ENCODE results near the gene ACSBG1.
A peak's percentile ranks its signal among the peaks of the same experiment; 100 is the strongest.

ACSBG1 gene

DNA sequence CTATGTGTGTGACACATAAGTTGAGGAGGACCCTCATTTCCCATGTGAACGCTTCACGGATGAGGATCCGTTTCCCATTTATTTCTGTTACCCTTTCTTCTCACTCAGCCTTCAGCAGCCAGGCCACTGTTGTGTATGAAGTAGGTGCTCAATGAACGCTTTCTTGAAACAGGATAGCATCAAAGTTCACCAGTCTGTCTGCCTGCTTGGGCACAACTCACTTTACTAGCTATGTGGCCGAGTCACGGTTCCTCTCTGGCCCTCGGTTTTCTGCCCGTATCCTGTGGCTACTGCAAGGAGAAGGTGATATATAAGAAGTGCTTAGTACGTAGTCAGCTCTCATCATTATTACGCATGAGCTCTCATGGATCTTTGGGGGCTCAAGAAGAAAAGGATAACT is 22.4 kb downstream of the ACSBG1 start:
- DNase-seq (ENCODE audit: low read depth), result no peak
- no peak overlapping the region for H3K4me3 ChIP-seq (ENCODE audit: low read length)
- TF ChIP-seq, protein P1, sequence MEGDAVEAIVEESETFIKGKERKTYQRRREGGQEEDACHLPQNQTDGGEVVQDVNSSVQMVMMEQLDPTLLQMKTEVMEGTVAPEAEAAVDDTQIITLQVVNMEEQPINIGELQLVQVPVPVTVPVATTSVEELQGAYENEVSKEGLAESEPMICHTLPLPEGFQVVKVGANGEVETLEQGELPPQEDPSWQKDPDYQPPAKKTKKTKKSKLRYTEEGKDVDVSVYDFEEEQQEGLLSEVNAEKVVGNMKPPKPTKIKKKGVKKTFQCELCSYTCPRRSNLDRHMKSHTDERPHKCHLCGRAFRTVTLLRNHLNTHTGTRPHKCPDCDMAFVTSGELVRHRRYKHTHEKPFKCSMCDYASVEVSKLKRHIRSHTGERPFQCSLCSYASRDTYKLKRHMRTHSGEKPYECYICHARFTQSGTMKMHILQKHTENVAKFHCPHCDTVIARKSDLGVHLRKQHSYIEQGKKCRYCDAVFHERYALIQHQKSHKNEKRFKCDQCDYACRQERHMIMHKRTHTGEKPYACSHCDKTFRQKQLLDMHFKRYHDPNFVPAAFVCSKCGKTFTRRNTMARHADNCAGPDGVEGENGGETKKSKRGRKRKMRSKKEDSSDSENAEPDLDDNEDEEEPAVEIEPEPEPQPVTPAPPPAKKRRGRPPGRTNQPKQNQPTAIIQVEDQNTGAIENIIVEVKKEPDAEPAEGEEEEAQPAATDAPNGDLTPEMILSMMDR (IDR thresholded peaks at IDR 0.05; ENCODE audit: insufficient read depth, low read depth, low read length, missing control alignments), result no peak

DNA sequence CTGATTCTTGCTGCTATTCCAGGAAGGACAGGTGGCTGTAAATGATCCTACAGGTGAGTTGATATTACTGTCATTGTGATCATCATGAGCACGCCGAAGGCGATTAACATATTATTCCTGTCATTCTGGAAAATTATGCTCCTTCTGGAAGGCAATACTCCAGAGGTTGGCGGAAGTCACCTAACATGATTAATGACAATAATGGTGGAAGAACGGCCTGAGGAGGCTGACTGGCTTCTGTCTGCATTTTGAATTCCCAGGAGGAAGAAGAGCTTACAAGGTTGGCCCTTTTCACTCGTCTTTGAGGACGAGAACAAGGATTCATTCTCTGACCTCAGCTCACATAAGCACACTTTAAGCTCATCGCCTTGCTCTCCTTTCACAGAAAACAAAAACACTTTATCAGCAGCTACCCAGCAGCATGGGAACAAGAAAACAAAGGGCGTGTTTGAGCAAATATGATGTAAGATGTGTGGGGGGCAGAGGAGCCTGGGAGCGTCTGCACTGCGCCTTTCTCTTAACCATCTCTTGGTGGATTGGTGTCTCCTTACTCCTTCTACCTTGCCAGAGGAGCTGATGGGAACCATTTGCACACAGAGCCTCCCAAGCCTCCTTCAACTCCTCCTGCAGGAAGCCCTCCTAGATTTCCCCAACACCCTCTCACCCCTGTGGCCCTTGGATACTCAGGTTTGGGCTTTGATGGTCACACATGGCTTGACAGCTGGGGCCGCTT is 23.0 kb downstream of the ACSBG1 start:
- TF ChIP-seq, protein P1 (IDR thresholded peaks at IDR 0.05; ENCODE audit: insufficient read depth, low read depth, low read length, missing control alignments), result no peak
- no peak for DNase-seq (ENCODE audit: low read depth)
- H3K4me3 ChIP-seq (ENCODE audit: low read length), result no peak overlapping the region

DNA sequence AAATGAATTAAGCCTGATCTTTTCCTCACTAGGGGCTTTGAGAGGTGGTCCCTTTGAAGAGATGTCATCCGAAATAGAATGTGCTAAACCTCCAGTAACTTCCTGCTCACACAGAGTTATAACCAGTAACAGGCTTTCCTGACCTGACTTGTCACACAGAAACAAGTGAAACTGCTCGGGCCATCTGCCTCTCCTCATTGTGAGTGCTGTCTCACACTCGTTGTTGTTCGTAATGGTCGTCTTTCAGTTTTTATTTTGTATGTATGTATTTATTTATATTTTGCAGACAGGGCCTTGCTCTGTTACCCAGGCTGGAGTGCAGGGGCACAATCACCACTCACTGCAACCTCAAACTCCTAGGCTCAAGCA is 24.0 kb downstream of the ACSBG1 start:
- H3K4me3 ChIP-seq (ENCODE audit: low read length), result no peak overlapping the region
- DNase-seq (ENCODE audit: low read depth), result no peak
- TF ChIP-seq, protein P1 (IDR thresholded peaks at IDR 0.05; ENCODE audit: insufficient read depth, low read depth, low read length, missing control alignments), result no peak

DNA sequence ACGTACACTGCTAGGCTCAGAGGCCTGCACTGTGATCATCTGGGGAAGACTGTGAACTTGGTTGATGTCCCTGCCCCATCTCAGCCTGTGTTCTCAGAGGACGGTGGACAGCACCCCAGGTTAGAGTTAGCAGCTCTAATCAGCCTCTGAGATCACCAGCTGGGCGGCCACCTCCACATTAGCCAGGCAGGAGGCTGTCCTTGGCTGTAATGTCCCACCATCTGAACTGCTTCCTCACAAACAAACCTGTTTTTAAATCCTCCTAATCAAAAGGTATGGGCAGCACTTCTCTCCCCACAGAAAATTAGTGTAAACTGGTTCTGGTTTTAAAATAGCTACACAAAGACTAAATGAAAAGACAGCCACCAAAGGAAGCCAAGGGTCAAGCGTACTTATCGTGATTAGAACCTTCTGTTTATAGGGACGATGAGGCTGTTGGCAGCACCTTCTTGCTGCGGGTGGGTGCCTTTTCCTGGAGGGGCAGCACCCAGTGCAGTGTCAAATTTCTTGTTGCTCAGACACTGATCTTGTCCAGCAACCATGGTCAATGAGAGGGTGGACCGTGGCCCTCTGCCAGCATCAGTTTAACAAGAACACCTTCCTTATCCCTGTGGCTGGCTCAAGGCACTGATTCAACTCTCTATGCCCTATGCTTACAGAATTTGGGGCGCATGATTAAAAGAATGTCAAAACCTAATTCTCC is 24.6 kb downstream of the ACSBG1 start:
- no peak overlapping the region for H3K4me3 ChIP-seq (ENCODE audit: low read length)
- TF ChIP-seq, protein P1 (IDR thresholded peaks at IDR 0.05; ENCODE audit: insufficient read depth, low read depth, low read length, missing control alignments), result no peak
- no peak for DNase-seq (ENCODE audit: low read depth)

DNA sequence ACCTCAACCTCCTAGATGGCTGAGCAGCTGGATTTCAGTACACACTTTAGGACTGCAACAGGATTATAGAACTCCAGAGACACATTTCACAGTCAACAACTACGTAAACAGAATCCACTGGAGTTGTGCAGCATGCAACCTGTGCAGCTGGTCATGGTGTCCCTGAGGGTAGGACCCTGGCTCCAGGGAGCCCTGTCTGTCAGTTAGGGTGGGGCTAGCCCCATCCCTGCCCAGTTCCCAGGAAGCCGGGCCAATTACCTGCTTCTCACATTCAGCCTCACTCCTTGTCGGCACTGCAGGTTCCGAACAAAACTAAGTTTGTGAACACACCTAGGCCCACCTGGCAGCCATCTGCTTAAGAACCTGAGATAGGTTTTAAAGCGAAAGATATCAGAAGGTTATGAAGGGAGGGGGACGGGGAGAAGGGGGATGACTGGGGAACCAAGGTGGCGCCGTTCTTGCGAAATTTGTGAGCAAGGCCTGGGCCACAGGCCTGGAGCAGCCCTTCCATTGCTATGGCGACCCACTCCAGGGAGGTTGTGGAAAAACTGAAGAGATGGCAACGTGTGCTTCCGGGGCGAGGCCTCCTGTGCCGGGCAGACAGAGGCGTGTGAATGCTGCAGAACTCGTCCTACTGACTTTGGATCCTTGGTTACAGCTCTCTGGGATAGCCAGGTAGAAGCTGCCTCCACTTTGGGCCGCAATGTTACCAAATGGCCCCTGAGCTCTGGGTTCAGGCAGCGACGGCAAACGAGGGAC is 25.3 kb downstream of the ACSBG1 start:
- DNase-seq (ENCODE audit: low read depth), result peak; percentile 70
- TF ChIP-seq, protein P1 (IDR thresholded peaks at IDR 0.05; ENCODE audit: insufficient read depth, low read depth, low read length, missing control alignments), result no peak
- no peak overlapping the region for H3K4me3 ChIP-seq (ENCODE audit: low read length)

DNA sequence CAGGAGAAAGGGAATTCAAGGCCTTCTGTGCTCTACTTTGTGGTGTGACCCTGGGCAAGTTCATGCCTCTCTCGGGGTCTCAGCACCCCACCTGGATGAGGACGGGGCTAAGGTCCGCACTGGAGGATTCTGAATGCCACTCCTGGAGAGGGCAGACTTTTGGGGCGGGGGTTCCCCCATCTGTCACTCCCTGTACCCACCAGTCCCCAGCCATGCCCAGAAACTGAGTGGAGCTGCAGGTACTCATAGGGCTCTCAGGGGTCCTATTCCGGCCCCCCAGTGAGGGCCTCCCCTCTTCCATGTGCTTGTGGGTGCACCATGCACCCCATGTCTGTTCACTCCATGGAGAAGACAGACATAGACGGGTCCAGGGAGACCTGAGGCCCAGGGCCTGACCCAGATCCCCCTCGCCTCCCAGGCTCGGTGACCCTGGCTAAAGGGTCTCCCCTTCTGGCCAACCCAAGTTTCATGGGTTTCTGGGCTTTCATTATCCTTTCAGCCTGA is 26.0 kb downstream of the ACSBG1 start:
- DNase-seq (ENCODE audit: low read depth), result no peak
- TF ChIP-seq, protein P1 (IDR thresholded peaks at IDR 0.05; ENCODE audit: insufficient read depth, low read depth, low read length, missing control alignments), result no peak
- H3K4me3 ChIP-seq (ENCODE audit: low read length), result no peak overlapping the region
